GM18951 (cell line): Measurements from ENCODE around the gene ASB16.
A peak's percentile ranks its signal among the peaks of the same experiment; 100 is the strongest.

Experiments used
- POLR2A ChIP-seq: IDR thresholded peaks from 4 replicates; pipeline ENCODE4 v1.6.1; 2011; ENCODE audit warnings: mild to moderate bottlenecking; ENCODE audit not compliant: insufficient read length, insufficient read depth; ENCODE audit errors: extremely low read depth
- in situ Hi-C: fragments of 300-500 bp; cut with MboI; formaldehyde crosslinking; loops from one replicate; pipeline ENCODE4 v1.12.0; 2022; ENCODE audit warnings: low sequenced_read_pairs, mixed read lengths, inconsistent platforms; ENCODE audit not compliant: unreplicated experiment

ASB16 gene

DNA sequence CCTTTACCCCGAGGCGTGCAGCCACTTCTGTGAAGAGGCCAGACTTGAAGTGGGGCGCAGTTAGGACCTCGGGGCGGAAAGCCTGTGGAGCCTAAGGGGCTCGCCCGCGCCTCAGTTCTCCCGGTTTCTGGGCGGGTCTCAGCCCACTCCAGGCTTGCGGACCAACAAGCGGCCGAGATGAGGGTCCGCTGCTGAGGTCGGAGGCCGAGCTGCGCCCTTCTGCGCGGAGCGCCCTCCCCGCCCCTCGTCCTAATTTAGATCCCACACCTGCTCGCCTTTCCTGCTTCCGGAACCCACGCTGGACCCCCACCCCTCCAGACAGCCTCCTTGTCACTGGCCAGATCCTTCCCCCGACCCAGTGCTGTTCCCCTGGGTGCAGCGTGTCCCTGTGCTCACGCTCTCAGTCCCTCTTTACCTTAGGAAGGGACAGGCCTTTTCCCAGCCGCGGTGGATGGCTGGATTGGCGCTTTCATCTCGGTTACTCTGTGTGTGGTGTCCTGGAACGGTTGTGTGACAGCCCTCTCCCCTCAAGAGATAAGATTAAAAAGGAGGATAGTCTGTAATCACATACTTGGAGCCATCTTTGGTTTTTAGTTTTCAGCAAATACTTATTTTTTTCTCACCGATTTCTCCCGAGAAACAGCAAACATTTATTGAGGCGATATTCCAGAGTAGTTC lies 30.1 kb downstream of the ASB16 start:
- in situ Hi-C loops: loop anchor here (5.0 to 25.0 kb wide), 2 partner anchors 127 to 312 kb away; partner anchors contain the start of gene GPATCH8
- TF ChIP-seq POLR2A: peak; percentile 64

DNA sequence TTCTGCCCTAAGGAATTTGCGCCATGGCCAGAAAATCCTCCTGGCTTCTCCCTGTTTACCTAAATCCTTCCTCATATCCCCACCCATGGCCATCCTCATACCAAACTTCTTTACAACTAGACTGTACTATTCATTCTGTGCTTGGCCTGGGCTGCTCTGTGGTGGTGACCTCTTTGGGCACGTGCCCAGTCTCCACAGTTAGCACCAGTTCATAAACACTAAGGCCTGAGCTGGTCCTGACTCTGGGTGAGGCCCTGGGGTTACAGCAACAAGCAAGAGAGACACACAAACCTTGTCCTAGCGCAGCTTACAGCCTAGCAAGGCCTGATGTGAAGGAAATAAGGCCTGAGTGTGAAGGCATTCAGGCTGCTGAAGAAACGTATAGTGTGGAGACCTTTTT lies 32.3 kb downstream of the ASB16 start:
- TF ChIP-seq POLR2A: no peak
- in situ Hi-C loops: loop anchor here (5.0 to 25.0 kb wide), 2 partner anchors 125 to 310 kb away; partner anchors contain the start of gene GPATCH8

DNA sequence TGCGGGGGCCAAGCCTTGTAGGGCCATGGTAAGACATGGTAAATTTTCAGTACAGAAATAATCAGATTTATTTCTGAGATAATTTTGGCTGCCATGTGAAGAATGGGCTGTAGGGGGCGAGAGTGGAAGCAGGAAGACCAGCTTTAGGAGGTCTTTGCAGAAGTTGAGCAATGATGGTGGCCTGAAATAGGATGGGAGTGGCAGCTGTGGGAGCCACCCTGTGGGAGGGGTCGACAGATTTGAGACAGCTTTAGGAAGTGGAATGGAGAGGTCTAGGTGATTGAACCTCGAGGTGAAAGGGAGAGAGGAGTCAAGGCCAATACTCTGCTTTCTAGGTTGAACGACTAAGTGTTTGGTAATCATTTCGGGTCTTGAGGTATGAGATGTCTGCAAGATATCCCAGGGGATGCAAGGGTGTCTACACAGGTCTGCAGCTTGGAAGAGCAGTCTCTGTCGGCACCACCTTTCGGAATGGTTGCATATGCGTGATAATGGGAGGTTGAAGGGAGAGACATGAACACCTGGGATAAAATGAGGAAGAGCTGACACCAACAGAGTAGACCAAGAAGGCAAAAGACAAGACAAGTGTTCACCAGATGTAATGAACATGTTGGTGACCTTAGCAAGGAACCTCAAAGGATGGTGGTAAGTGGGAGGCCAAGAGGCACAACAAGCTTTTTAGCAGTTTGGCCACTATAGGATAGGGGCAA lies 33.4 kb downstream of the ASB16 start:
- in situ Hi-C loops: loop anchor here (5.0 to 25.0 kb wide), 2 partner anchors 123 to 308 kb away; partner anchors contain the start of gene GPATCH8
- no peak for TF ChIP-seq POLR2A

DNA sequence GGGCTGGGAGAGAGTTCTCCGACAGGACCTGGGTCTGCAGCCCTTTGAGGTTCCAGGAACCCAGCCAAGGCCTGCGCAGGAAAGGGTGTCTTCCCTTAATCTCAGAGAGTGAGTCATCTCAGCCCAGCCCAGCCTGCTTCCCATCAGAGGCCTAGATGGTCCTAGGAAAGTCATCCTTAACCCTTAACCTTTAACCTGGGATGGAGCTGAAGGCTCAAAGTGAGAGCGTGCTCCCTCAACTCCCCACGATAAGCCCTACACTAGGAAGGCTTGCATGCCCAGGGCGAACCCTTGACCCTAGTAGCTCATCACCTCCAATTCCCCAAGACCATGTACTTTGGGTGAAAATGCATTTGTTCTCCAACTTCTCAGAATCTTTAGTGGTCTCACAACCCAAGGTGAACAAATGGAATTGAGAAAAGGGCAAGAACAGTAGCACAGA lies 34.0 kb downstream of the ASB16 start:
- no peak for TF ChIP-seq POLR2A
- in situ Hi-C loops: loop anchor here (5.0 to 25.0 kb wide), 2 partner anchors 123 to 308 kb away; partner anchors contain the start of gene GPATCH8

DNA sequence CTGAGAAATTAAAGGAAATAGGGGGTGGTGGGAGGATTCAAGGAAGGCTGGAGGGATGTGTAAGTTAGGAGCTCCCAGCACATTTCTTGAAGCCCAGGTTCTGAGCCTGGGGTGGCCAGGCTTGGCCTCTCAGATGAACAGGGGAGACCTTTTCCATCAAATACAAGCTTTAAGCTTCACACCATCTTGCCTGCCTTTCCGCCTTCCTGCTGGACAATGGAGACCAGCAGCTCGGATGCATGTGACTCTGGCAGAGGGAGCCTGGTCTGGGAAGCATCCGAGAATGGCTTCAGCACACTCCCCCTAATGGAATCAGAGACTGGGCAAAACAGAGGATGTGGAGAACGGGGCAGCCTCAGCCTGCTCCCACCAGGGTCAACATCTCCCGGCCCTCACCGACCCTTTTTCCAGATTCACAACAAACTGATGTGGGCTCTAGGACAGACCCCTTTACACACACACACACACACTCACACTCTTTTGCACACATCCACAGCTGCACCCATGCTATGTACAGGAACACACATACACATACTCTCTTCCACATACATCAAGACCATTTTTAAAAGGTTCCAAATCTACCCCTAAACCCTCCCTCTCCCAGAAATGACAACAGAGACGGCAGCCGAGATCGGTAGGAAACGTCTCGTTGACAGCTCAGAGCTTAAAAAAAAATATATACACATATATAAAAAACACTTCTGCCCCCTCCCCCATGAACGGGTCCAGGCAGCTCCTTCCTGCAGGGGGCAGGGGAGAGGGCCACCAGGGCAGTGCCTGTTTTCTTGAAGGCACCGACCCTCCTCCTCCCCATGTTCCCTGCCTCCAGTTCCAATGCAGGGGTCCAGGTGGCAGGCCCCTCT lies 35.7 kb downstream of the ASB16 start:
- no peak for TF ChIP-seq POLR2A
- in situ Hi-C loops: loop anchor here (25.0 kb wide), 1 partner anchor 306 kb away; the partner anchor contains the start of gene GPATCH8

DNA sequence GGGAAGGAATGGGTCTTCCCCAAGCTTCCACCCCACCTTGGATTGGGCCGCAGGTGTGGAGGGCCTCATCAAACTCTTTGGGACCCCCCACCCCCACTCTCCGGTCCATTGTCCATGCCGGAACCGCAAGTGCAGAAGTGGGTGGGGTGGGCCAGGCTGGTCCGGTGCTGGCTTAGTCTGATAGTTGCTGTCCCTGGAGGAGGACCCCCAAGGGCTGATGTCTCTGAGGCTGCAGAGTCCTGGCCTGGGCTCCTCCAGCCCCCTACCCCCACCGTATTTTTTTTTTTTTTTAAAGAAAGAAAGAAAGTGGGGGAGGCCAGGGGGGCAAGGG lies 36.3 kb downstream of the ASB16 start:
- in situ Hi-C loops: loop anchor here (25.0 kb wide), 1 partner anchor 306 kb away; the partner anchor contains the start of gene GPATCH8
- no peak for TF ChIP-seq POLR2A

DNA sequence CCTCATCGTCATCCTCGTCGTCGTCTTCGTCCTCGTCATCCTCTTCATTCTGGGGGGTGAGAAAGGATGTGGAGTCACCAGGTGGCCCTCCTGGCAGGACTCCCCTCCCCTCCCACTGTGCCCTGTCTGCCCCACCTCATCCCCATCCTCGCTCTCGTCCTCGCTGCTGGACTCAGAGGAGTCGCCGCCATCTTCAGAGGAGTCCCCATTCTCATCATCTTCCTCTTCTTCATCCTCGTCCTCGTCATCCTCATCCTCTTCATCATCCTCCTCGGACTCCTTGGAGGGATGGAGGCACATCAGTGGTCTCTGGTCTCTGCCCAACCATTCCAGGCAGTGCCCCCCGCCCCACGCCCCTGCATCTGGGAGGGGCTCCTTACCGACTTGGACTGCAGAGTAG lies 36.8 kb downstream of the ASB16 start:
- TF ChIP-seq POLR2A: no peak
- in situ Hi-C loops: loop anchor here (25.0 kb wide), 1 partner anchor 305 kb away; the partner anchor contains the start of gene GPATCH8

DNA sequence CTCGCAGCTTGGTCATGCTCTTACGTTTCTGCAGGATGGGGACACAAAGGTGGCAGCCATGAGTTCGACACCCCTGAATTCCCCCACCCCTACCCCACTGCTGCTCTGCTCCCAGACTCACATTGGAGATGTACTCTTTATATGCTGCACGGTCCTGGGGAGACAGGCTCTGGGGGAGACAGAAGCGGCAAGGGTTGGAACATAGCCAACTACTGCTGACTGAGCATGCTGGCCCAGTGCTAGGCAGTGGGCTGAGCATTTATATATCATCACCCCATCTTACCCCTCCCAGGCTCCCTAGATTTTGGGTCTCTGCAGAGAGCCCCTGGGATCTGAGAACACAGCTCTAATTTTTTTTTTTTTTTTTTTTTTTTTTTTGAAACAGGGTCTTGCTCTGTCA lies 37.2 kb downstream of the ASB16 start:
- no peak for TF ChIP-seq POLR2A
- in situ Hi-C loops: loop anchor here (25.0 kb wide), 1 partner anchor 305 kb away; the partner anchor contains the start of gene GPATCH8

DNA sequence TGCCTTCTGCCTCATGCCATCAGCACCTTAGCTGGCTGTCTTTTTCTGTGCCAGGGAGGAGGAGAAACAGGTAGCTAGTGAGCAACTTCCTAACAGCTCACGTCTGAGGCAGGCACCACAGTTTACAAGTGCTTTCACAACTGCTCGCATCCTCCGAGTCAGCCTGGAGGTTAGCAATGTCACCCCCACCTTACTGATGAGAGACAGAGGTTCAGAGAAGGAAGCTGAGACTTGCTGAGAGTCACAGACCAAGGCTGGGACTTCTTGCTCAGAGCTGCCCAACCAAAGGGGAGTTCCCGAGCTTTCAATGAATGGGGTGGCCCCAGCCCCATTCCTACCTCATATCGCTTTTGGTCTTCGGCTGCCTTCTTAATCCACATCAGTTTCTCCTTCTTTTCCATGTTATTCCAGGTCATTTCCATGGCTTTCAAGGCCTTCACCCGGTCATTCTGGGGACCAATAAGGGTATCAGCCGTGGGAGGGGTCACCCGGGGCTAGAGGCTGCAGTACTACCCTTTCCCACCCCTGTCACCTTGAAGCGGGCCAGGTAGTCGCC lies 39.4 kb downstream of the ASB16 start:
- no peak for TF ChIP-seq POLR2A
- in situ Hi-C loops: loop anchor here (25.0 kb wide), 1 partner anchor 302 kb away; the partner anchor contains the start of gene GPATCH8

DNA sequence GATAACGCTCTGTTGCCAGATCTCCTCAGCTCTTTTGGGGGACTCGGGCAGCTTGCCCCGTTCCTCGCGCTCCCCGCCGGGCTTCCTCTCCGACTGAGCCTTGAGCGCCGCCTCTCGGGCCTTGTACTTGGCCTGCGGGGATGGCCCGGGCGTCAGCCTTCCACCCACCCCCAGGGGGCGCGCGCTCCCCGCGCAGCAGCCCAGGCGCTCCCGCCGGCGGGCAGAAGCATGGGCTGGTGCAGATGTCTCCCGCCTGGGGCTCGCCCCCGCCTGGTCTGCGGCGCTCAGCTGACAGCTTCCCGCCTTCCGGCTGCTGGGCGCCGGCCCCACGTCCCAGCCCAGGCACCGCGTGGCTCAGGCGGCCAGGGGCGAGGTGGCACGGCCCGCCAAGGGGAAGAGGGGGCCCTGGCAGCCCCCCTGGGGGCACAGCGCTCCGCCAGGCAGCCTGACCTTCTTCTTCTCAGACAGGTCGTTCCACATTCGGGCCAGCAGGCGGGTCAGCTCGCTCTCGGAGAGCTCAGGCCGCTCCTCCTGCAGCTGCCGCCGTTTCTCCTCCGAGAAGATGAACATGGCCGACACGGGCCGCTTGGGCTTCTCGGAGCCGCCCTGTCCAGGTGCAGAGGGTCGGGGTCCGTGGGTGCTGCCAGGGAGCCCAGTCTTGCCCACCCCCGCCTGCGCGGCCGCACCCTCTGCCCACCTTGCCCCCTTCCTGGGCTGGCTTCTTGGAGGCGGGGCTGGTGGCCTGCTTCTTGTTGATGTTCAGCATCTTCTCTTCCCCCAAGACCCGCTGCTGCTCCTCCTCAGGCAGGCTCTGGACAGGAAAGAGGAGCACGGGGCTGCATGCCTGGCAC lies 40.1 kb downstream of the ASB16 start:
- peak; percentile 41 for TF ChIP-seq POLR2A

More for the DNA sequence above, 40.1 kb downstream of the ASB16 start:
- in situ Hi-C loops: loop anchor here (25.0 kb wide), 1 partner anchor 302 kb away; the partner anchor contains the start of gene GPATCH8
